HG02571 (cell line): ENCODE measurements around the gene COMMD4.

Experiments used
- ATAC-seq: cut with Tn5 transposase; IDR thresholded peaks from one replicate; pipeline ENCODE4 v1.9.1; 2021; ENCODE audit warnings: mild to moderate bottlenecking, moderate library complexity; ENCODE audit not compliant: unreplicated experiment

The COMMD4 gene

DNA sequence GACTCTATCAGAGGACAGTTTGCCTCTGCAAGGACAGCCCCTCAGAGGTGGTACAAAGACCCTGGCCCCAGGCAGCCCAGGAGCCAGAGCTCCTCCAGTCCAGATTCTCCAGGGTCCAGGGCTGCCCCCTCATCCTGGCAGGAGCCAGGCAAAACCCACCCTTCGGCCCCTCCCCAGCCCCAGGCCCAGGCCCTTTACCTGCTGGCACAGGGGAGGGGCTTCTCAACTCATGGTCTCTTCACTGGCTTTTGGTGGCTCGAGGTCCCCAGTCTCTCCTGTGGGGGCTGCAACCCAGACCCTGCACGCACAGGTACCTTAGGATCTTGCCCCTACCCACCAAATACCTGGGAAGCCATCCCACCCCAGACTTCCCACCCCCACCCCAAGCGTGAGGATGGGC is 19.5 kb downstream of the COMMD4 start:
- no peak for ATAC-seq

DNA sequence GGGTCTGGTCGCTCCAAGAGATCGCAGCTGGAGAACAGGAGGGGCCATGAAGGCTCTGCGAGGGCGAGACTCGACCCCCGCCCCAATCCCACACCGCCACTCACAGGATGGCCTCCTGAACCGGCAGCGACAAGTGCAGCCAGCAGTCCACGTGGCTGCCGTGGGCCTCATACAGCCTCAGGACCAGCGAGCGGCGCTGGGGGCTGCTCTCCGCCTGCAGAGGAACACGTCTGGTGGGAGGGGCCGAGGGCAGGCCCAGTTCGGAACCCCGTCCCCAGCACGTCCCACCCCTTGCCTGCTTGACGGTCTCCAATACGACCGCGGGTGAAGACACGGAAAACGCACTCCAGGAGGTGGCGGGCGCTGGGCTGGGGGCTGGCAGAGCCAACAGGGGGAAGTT is 20.1 kb downstream of the COMMD4 start:
- no peak for ATAC-seq

- ATAC-seq, result no peak
Measured at GRCh38 chr15:75356517-75356916, 20.7 kb downstream of the COMMD4 start.

DNA sequence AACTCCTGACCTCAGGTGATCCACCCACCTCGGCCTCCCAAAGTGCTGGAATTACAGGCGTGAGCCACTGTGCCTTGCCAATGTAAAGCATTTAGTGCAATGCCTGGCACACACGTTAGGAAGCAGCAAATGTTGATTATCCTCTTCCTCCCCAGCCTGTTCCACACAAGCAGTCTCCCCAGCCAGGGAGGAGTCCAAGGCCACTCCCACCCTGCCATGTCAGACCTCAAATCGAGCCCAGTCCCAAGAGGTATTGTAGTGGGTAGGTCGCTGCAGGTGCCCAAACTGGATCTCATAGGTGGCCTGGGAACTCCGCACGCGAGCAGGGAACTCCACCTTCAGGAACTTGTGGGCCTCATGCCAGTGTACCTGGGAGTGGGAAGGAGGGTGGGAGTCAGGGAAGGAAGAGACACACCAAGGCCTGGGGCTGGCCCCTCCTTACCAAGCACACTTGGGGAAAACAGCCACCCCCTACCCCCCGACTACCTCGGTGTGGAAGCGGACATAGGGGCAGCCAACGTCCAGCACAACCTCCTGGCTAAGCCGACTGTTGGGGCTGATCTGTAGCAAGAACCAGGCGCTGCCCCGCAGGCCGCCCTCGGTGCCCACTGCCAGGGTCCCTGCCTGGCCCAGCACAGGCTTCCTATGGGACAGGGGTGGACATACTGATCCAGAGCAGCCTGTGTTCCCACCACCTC is 22.3 kb downstream of the COMMD4 start:
- ATAC-seq, result no peak

- no peak for ATAC-seq
Measured at GRCh38 chr15:75358771-75359536, 23.1 kb downstream of the COMMD4 start.

- no peak for ATAC-seq
Measured at GRCh38 chr15:75359537-75360250, 23.8 kb downstream of the COMMD4 start.

GRCh38 chr15:75360391-75360790 is 24.5 kb downstream of the COMMD4 start:
- ATAC-seq, result no peak

GRCh38 chr15:75360856-75361255 is 25.0 kb downstream of the COMMD4 start:
- ATAC-seq, result no peak

- ATAC-seq, result no peak
Measured at GRCh38 chr15:75361361-75361988, 25.6 kb downstream of the COMMD4 start.

DNA sequence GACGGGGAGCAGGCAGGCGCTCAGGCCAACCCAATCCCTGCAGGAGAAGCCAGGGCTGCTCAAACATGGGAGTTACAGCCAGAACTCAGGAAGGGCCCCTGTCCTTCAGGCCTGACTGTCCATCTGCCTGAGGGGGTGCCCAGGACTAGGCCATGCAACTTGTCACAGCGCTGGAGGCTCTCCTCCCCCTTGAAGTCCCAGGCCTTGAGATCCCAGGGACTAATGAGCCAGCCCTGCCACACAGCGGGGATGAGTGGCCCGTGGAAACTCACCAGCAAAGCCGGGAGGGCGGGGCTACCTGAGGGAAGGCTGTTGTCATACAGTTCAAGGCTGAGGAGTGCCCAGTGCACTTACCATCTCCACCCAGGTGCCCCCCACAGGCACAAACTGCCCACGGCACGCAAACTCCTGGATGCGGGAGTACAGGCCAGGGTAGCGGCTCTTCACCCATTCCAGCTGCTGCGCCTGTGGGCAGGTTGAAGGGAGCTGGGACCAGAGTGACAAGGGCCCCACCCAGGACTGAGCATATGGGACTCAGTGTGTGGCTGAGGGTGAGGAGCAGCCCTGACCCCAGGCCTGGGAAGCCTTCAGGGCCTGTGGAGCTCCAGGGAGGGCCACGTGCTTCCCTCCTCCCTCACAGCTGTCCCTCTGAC is 26.3 kb downstream of the COMMD4 start:
- ATAC-seq, result no peak

- no peak for ATAC-seq
Measured at GRCh38 chr15:75362642-75363249, 26.9 kb downstream of the COMMD4 start.

DNA sequence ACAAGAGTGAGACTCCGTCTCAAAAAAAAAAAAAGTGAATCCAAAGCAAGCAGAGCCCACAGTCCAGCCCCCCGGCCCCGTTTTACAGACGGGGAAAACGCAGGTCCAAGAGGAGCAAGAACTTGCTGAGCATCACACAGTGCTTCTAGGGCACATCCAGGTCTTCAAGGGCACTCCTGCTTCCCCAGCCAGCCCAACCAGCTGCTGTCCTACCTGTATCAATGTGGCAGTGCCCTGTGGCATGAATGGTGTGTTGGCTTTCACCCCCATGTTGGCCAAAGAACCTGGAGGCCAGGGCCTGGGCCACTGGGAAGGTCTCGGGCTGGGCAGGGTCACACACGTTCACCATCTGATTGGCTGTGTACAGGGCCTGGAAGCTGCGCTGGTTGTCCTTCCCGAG is 27.9 kb downstream of the COMMD4 start:
- no peak for ATAC-seq

DNA sequence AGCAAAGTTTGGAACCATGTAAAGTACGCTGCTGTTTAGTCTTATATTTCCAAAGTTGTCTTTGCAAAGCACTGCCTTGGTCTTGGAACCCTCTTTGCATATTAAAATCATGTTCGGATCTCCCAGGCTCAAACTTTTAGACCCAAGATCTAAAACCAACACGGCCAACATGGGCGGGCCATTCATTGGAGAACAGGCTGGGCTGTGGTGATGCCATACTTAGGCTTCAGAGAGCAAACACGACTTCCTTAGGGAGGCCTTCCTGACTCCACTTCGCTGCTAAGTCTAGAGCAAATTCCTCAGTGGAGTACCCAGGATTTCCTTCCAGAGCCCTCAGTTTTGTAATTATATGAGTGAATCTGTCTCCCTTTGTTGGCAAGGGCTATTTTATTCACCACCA is 29.0 kb downstream of the COMMD4 start:
- no peak for ATAC-seq

GRCh38 chr15:75366163-75366562 is 30.3 kb downstream of the COMMD4 start:
- no peak for ATAC-seq

GRCh38 chr15:75367006-75367405 is 31.1 kb downstream of the COMMD4 start:
- no peak for ATAC-seq

GRCh38 chr15:75367406-75367912 is 31.6 kb downstream of the COMMD4 start:
- ATAC-seq, result no peak

GRCh38 chr15:75367913-75368688 is 32.2 kb downstream of the COMMD4 start, which contains the start of gene MAN2C1:
Gene MAN2C1 (minus strand): TSS chr15:75368607. CDS start chr15:75368583, 24 bp downstream.
- peak; percentile 85 for ATAC-seq

DNA sequence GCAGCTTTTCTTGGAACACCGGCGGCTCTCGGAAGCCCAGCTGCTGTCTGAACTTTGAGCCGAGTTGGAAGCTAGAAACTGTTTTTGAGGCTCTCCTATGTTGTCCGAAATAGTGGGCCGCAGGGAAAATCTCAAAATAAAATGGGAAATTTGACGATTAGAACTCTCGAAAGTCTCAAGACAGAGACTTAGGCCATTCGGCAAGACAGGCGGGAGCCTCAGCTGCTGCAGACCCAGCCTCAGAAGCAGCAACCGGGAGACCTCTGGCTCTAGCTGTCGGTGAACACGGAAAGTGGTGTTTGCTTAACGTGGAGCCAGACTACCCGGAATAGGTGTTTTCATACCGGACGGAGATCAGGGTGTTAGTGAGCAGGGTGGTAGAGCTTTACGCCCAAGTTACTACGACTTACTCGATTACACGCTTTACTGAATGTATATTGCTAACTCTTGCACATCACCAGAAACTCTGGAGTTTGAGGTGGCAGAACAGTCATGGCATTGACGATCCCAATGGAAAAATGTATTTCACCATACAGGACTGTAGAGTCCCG is 32.9 kb downstream of the COMMD4 start:
- no peak for ATAC-seq
